SH-SY5Y (cell line): ENCODE results near the gene ARHGEF11.

Experiments
- GATA2 ChIP-seq: IDR thresholded peaks from 2 replicates; pipeline ENCODE4 v1.6.1; 2011; ENCODE audit warnings: mild to moderate bottlenecking, low read depth, low read length
- GATA3 ChIP-seq: IDR thresholded peaks from 2 replicates; pipeline ENCODE4 v1.6.1; 2011; ENCODE audit warnings: low read depth, mild to moderate bottlenecking, low read length, moderate library complexity

- peak; percentile 26; the same call in 1 of the 2 replicates for TF ChIP-seq GATA2
- no peak for TF ChIP-seq GATA3
Observed at GRCh38 chr1:157033357-157033876, 12.1 kb downstream of the ARHGEF11 start.
